ENCODE measurements around the gene SGSM2. TPM values are rescaled to one million over a fixed set of nuclear protein-coding genes. Genes with fewer than 3 reads are reported as not detected.

SGSM2 gene
- total RNA-seq, 1 donor from 2014 or later: 13.4 TPM

DNA sequence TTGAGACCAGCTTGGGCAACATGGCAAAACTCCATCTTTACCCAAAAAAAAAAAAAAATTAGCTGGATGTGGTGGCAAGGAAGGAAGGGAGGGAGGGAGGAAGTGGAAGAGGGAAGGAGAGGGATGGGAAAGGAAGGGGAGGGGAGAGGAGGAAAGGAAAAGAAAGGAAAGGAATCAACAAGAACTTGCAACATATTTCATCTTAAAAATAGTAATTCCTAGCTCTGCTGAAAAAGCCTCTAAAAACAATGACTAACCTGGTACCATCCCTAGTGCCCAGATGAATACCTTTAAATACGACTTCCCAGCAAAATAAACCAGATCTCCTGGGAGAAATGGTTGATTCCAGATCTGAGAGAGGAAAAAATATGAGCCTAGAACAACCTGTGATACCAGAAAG lies 90.6 kb downstream of the SGSM2 start:
- no peak overlapping the region for H3K4me3 ChIP-seq (ENCODE audit: low read depth, low read length)
- FAIRE-seq (no peak), DNase-seq (ENCODE audit: low read depth) (no peak)
- TF ChIP-seq, protein P1, sequence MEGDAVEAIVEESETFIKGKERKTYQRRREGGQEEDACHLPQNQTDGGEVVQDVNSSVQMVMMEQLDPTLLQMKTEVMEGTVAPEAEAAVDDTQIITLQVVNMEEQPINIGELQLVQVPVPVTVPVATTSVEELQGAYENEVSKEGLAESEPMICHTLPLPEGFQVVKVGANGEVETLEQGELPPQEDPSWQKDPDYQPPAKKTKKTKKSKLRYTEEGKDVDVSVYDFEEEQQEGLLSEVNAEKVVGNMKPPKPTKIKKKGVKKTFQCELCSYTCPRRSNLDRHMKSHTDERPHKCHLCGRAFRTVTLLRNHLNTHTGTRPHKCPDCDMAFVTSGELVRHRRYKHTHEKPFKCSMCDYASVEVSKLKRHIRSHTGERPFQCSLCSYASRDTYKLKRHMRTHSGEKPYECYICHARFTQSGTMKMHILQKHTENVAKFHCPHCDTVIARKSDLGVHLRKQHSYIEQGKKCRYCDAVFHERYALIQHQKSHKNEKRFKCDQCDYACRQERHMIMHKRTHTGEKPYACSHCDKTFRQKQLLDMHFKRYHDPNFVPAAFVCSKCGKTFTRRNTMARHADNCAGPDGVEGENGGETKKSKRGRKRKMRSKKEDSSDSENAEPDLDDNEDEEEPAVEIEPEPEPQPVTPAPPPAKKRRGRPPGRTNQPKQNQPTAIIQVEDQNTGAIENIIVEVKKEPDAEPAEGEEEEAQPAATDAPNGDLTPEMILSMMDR (IDR thresholded peaks at IDR 0.05; ENCODE audit: insufficient read depth, low read length, severe bottlenecking): no peak
- peaks cover 2% of the 10 kb centered on the region for H3K36me3 ChIP-seq (ENCODE audit: control insufficient read depth, insufficient read depth, low read length)
- no peaks in the 10 kb centered on the region for H3K27me3 ChIP-seq (ENCODE audit: control insufficient read depth, insufficient read depth, low read length)

Other genes starting within 250 kb of the SGSM2 start
- 9.2 and 13.4 TPM in 2 replicates for gene SMG6, start 33.7 kb upstream of the SGSM2 start, total RNA-seq
- gene SRR, start 33.6 kb upstream of the SGSM2 start, total RNA-seq: 10.5 and 13.1 TPM in 2 replicates
- 55.9 and 72.1 TPM in 2 replicates for gene TSR1, start 1.0 kb upstream of the SGSM2 start, total RNA-seq
- gene MNT, start 63.6 kb downstream of the SGSM2 start, total RNA-seq: 4.5 and 5.0 TPM in 2 replicates
- gene METTL16, start 174.4 kb downstream of the SGSM2 start, total RNA-seq: 12.4 and 17.6 TPM in 2 replicates

Data from bronchial epithelial cell (primary cell).